Measurements from ENCODE around the gene KIZ.

KIZ gene

GRCh38 chr20:21125849-21126580 is at the start of gene KIZ:
TSS of gene KIZ (plus strand) at chr20:21126082. CDS start at chr20:21126116, 34 bp downstream.
- in situ Hi-C loops (cut with MboI; ENCODE audit: low pct_unique_long_range_greater_than_20kb, low sequenced_read_pairs): no loop called here
- DNase-seq: peak; percentile 85

GRCh38 chr20:21077809-21078345 is 48.0 kb upstream of the KIZ start:
- in situ Hi-C loops (cut with MboI; ENCODE audit: low pct_unique_long_range_greater_than_20kb, low sequenced_read_pairs): no loop called here
- no peak for DNase-seq

- in situ Hi-C loops (cut with MboI; ENCODE audit: low pct_unique_long_range_greater_than_20kb, low sequenced_read_pairs): no loop called here
- no peak for DNase-seq
These were observed 43.3 kb upstream of the KIZ start for GRCh38 chr20:21082584-21082983.

GRCh38 chr20:21083825-21084325 is 42.0 kb upstream of the KIZ start:
- peak; percentile 56 for DNase-seq
- in situ Hi-C loops (cut with MboI; ENCODE audit: low pct_unique_long_range_greater_than_20kb, low sequenced_read_pairs): no loop called here

- DNase-seq: no peak
- in situ Hi-C loops (cut with MboI; ENCODE audit: low pct_unique_long_range_greater_than_20kb, low sequenced_read_pairs): no loop called here
These were observed 37.9 kb upstream of the KIZ start for GRCh38 chr20:21087862-21088540.

- in situ Hi-C loops (cut with MboI; ENCODE audit: low pct_unique_long_range_greater_than_20kb, low sequenced_read_pairs): no loop called here
- no peak for DNase-seq
These were observed 36.5 kb upstream of the KIZ start for GRCh38 chr20:21089391-21089790.

GRCh38 chr20:21090111-21090618 is 35.7 kb upstream of the KIZ start:
- in situ Hi-C loops (cut with MboI; ENCODE audit: low pct_unique_long_range_greater_than_20kb, low sequenced_read_pairs): no loop called here
- peak; percentile 80 for DNase-seq

GRCh38 chr20:21090721-21091120 is 35.2 kb upstream of the KIZ start:
- in situ Hi-C loops (cut with MboI; ENCODE audit: low pct_unique_long_range_greater_than_20kb, low sequenced_read_pairs): no loop called here
- DNase-seq: no peak

- in situ Hi-C loops (cut with MboI; ENCODE audit: low pct_unique_long_range_greater_than_20kb, low sequenced_read_pairs): no loop called here
- no peak for DNase-seq
These were observed 33.1 kb upstream of the KIZ start for GRCh38 chr20:21092806-21093205.

- no peak for DNase-seq
- in situ Hi-C loops (cut with MboI; ENCODE audit: low pct_unique_long_range_greater_than_20kb, low sequenced_read_pairs): no loop called here
These were observed 29.4 kb upstream of the KIZ start for GRCh38 chr20:21096321-21097043.

- in situ Hi-C loops (cut with MboI; ENCODE audit: low pct_unique_long_range_greater_than_20kb, low sequenced_read_pairs): no loop called here
- peak; percentile 77 for DNase-seq
These were observed 25.9 kb upstream of the KIZ start for GRCh38 chr20:21099751-21100577.

- DNase-seq: no peak
- in situ Hi-C loops (cut with MboI; ENCODE audit: low pct_unique_long_range_greater_than_20kb, low sequenced_read_pairs): no loop called here
These were observed 25.1 kb upstream of the KIZ start for GRCh38 chr20:21100578-21101452.

- in situ Hi-C loops (cut with MboI; ENCODE audit: low pct_unique_long_range_greater_than_20kb, low sequenced_read_pairs): no loop called here
- no peak for DNase-seq
These were observed 24.4 kb upstream of the KIZ start for GRCh38 chr20:21101453-21101931.

- in situ Hi-C loops (cut with MboI; ENCODE audit: low pct_unique_long_range_greater_than_20kb, low sequenced_read_pairs): no loop called here
- DNase-seq: no peak
These were observed 23.8 kb upstream of the KIZ start for GRCh38 chr20:21101932-21102575.

- DNase-seq: no peak
- in situ Hi-C loops (cut with MboI; ENCODE audit: low pct_unique_long_range_greater_than_20kb, low sequenced_read_pairs): no loop called here
These were observed 23.1 kb upstream of the KIZ start for GRCh38 chr20:21102603-21103311.

- no peak for DNase-seq
- in situ Hi-C loops (cut with MboI; ENCODE audit: low pct_unique_long_range_greater_than_20kb, low sequenced_read_pairs): no loop called here
These were observed 22.1 kb upstream of the KIZ start for GRCh38 chr20:21103582-21104465.

Measured in KBM-7 (cell line).